GM21576 (cell line): ENCODE data around the gene ZBTB8OS.
"Not testable (repeated sequence)": the region's sequence is repeated elsewhere in the genome, so short reads cannot be mapped to it uniquely, and the experiment has no call there.

Experiments used
- ATAC-seq: cut with Tn5 transposase; IDR thresholded peaks from one replicate; pipeline ENCODE4 v1.9.1; 2021; ENCODE audit warnings: mild to moderate bottlenecking, moderate library complexity; ENCODE audit not compliant: unreplicated experiment

ZBTB8OS gene

GRCh38 chr1:32650248-32650751 lies at the start of gene ZBTB8OS:
Gene ZBTB8OS, minus strand, starts transcription at chr1:32650550. Its CDS starts 21 bp downstream, at chr1:32650529.
- peak; percentile 68 for ATAC-seq

- ATAC-seq = not testable (repeated sequence)
Observed at GRCh38 chr1:32696996-32697395, 46.6 kb upstream of the ZBTB8OS start.

GRCh38 chr1:32696041-32696440 lies 45.7 kb upstream of the ZBTB8OS start:
- ATAC-seq = no peak

- ATAC-seq = no peak
Observed at GRCh38 chr1:32695098-32695904, 45.0 kb upstream of the ZBTB8OS start.

- no peak for ATAC-seq
Observed at GRCh38 chr1:32693455-32694174, 43.3 kb upstream of the ZBTB8OS start.

GRCh38 chr1:32686387-32686786 lies 36.0 kb upstream of the ZBTB8OS start:
- no peak for ATAC-seq

- no peak for ATAC-seq
Observed at GRCh38 chr1:32685498-32685897, 35.1 kb upstream of the ZBTB8OS start.

- no peak for ATAC-seq
Observed at GRCh38 chr1:32684167-32684811, 33.9 kb upstream of the ZBTB8OS start.

GRCh38 chr1:32683397-32683796 lies 33.0 kb upstream of the ZBTB8OS start:
- no peak for ATAC-seq

GRCh38 chr1:32681999-32682398 lies 31.6 kb upstream of the ZBTB8OS start:
- ATAC-seq = no peak

- no peak for ATAC-seq
Observed at GRCh38 chr1:32681509-32681908, 31.2 kb upstream of the ZBTB8OS start.

GRCh38 chr1:32680642-32681041 lies 30.3 kb upstream of the ZBTB8OS start:
- ATAC-seq = no peak

- ATAC-seq = not testable (repeated sequence)
Observed at GRCh38 chr1:32679993-32680392, 29.6 kb upstream of the ZBTB8OS start.

GRCh38 chr1:32676945-32677344 lies 26.6 kb upstream of the ZBTB8OS start:
- no peak for ATAC-seq

- ATAC-seq = not testable (repeated sequence)
Observed at GRCh38 chr1:32668716-32669115, 18.4 kb upstream of the ZBTB8OS start.

- ATAC-seq = no peak
Observed at GRCh38 chr1:32666901-32667566, 16.7 kb upstream of the ZBTB8OS start.

GRCh38 chr1:32665915-32666314 lies 15.6 kb upstream of the ZBTB8OS start:
- ATAC-seq = no peak

GRCh38 chr1:32659581-32659980 lies 9.2 kb upstream of the ZBTB8OS start:
- no peak for ATAC-seq

GRCh38 chr1:32652244-32652962 lies 2.1 kb upstream of the ZBTB8OS start:
- ATAC-seq = no peak

- ATAC-seq = no peak
Observed at GRCh38 chr1:32651461-32652073, 1.2 kb upstream of the ZBTB8OS start.
